Fibroblast of lung (primary cell): ENCODE results near the gene PDC.

Experiments
- CTCF ChIP-seq, 2 donors: IDR thresholded peaks in 1 of 2; conservative IDR thresholded peaks in 1 of 2; 1 replicate in 1 of 2; 2 replicates in 1 of 2; pipeline ENCODE4 v1.5.1; 2011 to 2012; ENCODE audit warnings: low read length in 2 of 2, control low read depth in 1 of 2, inconsistent platforms in 1 of 2, low read depth in 1 of 2, mild to moderate bottlenecking in 1 of 2
- EZH2 ChIP-seq: IDR thresholded peaks from 2 replicates; pipeline ENCODE4 v1.5.1; 2012; ENCODE audit warnings: low read length, control low read depth, mild to moderate bottlenecking; ENCODE audit errors: missing control alignments

GRCh38 chr1:186500804-186501203 is 39.9 kb upstream of the PDC start:
- TF ChIP-seq CTCF (conservative IDR thresholded peaks at IDR 0.05 in 1 of 2, IDR thresholded peaks at IDR 0.05 in 1 of 2; ENCODE audit: low read depth in 1 of 2, low read length in 2 of 2) = no peak
- TF ChIP-seq EZH2 = no peak
